ENCODE results near the gene NPSR1.
"Not testable (repeated sequence)": the region's sequence is repeated elsewhere in the genome, so short reads cannot be mapped to it uniquely, and the experiment has no call there.

Gene NPSR1

GRCh38 chr7:34657632-34658268, at the start of gene NPSR1:
Gene NPSR1, plus strand, starts transcription at chr7:34658218. Its CDS starts 195 bp downstream, at chr7:34658413.
- DNase-seq (ENCODE audit: low read depth) = no peak

DNA sequence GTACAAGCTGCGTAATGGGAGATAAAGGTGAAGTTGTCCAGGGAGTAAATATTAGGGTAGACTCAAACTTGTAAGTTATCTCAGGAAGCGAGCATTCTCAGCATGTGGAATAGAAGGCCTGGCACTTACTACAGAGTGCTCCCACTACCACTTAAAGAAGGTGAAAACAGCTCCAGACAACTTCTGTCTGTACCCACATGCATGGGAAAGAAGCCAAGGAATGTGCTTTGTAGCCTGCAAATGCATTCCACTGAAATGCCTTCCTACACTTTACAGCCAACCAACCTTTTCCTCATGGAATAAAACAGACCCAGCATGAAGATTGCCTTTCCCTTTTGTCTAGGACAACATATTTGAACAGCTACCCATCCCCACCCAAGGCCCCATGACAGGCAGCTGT, 45.4 kb upstream of the NPSR1 start:
- DNase-seq (ENCODE audit: low read depth) = no peak

GRCh38 chr7:34620425-34620824, 37.6 kb upstream of the NPSR1 start:
- DNase-seq (ENCODE audit: low read depth) = no peak

- no peak for DNase-seq (ENCODE audit: low read depth)
Measured at GRCh38 chr7:34622182-34622581, 35.8 kb upstream of the NPSR1 start.

DNA sequence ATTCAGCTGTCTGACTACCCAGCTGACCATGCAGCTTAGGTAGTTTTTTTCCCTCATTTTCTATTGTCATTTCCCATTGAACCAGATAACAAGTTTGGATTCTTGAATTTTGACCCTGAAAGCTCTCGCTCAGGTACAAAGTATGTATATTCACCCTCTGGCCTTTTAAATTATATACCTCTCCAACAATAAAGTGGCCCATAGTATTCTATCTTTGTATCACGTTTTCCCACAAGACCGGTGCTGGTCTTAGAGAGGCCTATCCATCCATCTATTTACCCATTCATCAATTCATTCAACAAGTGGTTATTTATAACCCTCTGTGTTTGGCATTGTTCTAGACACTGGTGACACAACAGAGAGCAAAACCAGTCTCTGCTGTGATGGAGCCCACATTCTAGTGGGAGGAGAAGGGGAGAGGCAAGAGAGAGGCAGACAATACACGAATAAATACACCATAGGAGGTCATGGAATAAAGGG, 35.2 kb upstream of the NPSR1 start:
- DNase-seq (ENCODE audit: low read depth) = no peak

DNA sequence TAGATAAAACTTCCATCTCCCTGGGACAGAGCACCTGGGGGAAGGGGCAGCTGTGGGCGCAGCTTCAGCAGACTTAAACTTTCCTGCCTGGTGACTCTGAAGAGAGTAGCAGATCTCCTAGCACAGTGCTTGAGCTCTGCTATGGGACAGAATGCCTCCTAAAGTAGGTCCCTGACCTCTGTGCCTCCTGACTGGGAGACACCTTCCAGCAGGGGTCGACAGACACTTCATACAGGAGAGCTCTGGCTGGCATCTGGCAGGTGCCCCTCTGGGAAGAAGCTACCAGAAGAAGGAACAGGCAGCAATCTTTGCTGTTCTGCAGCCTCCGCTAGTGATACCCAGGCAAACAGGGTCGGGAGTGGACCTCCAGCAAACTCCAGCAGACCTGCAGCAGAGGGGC, 29.4 kb upstream of the NPSR1 start:
- not testable (repeated sequence) for DNase-seq (ENCODE audit: low read depth)

DNA sequence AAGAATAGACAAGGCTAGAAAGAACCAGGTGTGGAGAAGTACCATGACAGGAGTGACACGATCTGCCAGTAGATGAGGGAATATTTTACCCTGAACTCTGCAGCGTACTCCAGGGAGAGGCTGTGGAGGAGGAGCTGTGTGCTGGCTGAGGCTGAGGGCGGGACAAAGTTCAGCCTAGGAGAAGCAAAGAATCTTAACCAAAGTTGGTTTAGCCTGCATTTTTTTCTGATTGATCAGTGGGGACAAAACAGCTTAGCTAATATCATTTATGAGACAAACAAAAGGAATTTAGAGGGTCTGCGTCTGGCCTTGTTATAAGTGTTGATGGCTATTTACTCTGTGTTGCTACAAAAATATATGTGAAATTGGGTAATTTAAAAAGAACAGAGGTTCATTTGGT, 5.2 kb upstream of the NPSR1 start:
- no peak for DNase-seq (ENCODE audit: low read depth)

DNA sequence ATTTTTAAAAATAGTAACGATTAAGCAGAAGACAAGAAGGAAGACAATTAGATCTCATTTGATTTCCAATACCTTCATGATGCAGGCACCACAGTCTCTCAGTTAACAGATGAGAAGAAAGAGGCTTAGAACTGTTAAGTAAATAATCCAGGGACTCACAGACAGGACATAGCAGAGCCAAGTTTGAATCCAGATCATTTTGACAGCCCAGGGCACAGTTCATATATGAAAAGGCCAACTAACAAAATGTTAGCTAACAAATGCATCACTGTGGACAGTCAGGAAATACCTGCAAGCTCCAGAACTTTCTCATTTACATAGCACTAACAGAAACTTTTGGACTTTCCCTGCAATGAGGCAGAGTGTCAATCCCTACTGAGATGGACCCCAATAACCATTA, 4.2 kb upstream of the NPSR1 start:
- no peak for DNase-seq (ENCODE audit: low read depth)

DNA sequence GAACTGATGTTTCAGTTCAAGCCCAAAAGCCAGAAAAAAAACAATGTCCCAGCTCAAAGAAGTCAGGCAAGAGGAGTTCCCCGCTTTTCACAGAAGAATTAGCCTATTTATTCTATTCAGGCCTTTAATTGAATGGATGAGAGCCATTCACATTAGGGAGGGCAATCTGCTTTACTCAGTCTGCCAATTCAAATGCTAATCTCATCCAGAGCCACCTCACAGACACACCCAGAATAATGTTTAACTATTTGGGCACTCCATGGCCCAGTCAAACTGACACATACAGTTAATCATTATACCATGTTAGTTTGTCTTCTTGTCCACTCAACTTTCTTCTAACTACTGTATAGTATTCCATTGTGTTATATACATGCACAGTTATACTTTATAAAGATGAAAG, 2.6 kb upstream of the NPSR1 start:
- no peak for DNase-seq (ENCODE audit: low read depth)

DNA sequence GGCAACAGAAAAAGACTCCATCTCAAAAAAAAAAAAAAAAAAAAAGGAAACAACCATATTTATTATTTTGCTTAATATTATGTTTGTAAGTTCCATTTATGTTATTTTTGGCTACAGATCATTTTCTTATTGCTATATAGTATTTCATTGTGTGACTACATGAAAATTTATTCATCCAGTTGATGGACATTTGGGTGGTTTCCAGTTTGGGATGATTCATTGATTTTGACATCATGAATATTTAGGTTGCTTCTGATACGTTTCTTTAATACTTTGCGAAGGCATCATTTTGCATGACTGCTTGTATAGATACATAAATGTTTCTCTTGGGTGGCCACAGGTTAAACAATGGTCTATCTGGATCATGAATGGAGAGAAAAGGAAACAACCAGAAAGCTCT, 2.0 kb upstream of the NPSR1 start:
- DNase-seq (ENCODE audit: low read depth) = no peak

- DNase-seq (ENCODE audit: low read depth) = no peak
Measured at GRCh38 chr7:34659472-34660075, 1.6 kb downstream of the NPSR1 start.

- DNase-seq (ENCODE audit: low read depth) = no peak
Measured at GRCh38 chr7:34662058-34662708, 4.2 kb downstream of the NPSR1 start.

- no peak for DNase-seq (ENCODE audit: low read depth)
Measured at GRCh38 chr7:34664755-34665154, 6.7 kb downstream of the NPSR1 start.

DNA sequence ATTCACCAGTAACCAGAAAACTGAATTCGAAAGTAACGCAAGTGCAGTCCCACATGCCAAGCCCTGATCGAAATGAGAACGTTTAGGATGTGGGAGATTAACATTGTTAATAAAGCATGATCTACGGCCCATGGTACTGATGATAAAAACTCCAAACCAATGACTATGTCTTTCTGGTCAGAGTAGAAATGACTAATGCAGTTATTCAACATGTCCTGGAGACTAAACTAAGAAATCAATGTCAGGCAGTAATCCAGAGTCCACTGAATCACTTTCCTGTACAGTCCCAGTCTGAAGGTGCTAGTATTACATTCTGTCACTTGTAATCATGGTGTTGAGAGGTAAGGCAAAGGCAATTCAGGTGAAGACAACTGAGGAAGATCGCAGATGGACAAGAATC, 14.4 kb downstream of the NPSR1 start:
- no peak for DNase-seq (ENCODE audit: low read depth)

DNA sequence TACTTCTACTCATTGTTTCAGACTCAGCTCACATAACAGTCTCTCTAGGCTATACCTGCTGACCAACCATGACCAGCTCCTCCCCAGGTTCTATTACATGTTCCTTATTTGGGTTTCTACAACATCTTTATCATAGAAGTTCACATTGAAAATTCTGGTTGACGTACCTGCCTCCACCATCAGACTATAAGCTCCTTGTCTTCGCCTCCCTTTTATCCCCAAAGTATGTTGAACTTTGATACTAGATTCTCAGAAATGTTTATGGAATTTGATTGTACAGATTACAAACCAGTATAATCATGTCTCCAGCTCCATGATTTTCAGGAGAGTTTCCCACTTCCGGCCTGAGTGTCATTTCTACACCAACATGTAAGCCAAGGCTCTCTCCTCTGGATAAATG, 15.0 kb downstream of the NPSR1 start:
- DNase-seq (ENCODE audit: low read depth) = no peak

DNA sequence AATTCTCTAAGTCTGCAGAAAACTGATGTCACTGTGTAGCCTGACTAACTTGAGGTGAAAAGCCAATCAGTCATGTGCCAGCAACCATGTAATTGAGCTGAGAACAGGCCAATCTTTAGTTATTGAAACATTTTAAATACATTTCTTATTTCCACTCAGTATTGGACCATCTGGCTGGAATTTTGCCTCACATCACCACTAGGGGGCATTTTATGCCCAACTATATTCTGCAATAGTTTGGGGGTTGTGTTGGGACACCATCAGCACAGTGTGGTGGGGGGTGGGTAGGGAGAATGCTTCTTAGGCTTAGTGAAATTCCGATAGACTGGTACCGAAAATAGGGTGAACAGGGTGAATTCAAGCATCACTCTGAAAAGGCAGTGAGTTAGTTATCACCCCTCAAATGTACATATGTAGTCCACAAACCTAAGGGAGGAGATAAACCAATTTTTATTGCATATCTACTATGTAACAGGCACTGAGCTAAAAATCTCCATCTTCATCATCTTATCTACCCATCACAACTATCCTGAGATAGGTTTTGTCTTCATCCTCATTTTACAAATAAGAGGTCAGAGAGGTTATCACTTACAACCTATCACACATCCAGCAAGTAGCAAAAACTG, 17.8 kb downstream of the NPSR1 start:
- DNase-seq (ENCODE audit: low read depth) = no peak

DNA sequence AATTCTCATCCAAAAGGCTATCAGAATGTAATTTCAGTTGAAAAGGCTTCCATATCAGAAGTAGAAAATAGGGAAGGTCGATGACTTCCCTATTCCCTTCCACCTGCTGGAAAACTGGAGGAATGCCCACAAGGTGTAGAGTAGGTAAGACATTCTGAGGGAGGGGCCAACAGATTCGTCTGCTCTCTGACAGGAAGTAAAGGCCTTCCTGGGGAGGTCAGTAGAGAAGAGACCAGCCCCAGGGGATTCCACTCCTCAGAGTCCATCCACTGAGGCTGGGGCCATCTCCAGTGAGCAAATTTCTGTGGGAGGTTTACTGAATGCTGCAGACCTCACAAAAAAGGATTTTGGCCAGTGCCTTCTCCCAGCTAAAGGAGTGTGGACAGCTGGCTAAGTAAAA, 19.5 kb downstream of the NPSR1 start:
- DNase-seq (ENCODE audit: low read depth) = no peak

- DNase-seq (ENCODE audit: low read depth) = no peak
Measured at GRCh38 chr7:34687529-34687928, 29.5 kb downstream of the NPSR1 start.

- no peak for DNase-seq (ENCODE audit: low read depth)
Measured at GRCh38 chr7:34696415-34696814, 38.4 kb downstream of the NPSR1 start.

GRCh38 chr7:34709771-34710170, 51.8 kb downstream of the NPSR1 start:
- no peak for DNase-seq (ENCODE audit: low read depth)

DNA sequence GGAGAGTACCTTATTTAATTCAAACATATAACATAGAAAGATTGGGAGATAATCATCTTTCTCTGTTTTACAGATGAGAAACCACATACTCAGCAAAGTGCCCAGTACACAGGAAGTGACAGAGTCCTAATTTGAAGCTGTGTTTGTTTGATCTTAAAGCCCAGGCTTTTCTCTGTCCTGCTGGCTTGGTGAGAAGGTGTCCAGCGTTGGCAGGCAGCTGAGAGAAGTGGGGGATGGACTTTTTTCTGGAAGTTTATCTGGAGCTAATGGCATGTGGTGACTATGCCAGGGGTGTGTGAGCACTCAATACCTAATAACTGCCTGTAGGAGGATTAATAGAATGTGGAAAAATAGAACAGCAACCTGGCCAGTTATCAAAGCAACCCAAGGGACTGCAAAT, 60.8 kb downstream of the NPSR1 start:
- no peak for DNase-seq (ENCODE audit: low read depth)

GRCh38 chr7:34719636-34720035, 61.6 kb downstream of the NPSR1 start:
- no peak for DNase-seq (ENCODE audit: low read depth)

- DNase-seq (ENCODE audit: low read depth) = no peak
Measured at GRCh38 chr7:34720289-34720688, 62.3 kb downstream of the NPSR1 start.
